GM20431 (cell line): ENCODE results near the gene OR2B6.

Experiments
- in situ Hi-C: fragments of 300-500 bp; cut with MseI, MboI; formaldehyde crosslinking; loops from one replicate; pipeline ENCODE4 v1.15.0; 2020; ENCODE audit warnings: low sequenced_read_pairs; ENCODE audit not compliant: unreplicated experiment

The OR2B6 gene

DNA sequence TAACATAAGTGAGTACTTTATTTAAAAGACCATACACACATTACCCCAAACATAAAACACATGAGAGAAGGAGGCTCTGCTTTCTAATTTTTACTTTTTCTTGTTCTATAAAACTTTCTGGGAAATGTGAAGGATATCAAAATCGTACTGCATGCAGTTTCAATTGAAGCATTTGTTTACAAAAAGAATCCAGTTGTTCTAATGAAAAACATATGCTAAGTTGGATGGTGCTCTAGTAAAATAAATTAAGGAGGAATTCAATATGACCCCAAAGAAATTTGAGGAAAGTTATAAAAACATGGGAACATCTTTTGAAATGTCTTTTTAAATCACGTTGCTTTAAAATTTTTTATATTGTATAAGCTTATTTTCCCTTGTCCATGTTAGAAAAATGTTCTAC, 37.6 kb downstream of the OR2B6 start:
- in situ Hi-C loops, result no loop called here

- in situ Hi-C loops, result no loop called here
Observed at GRCh38 chr6:28000351-28001045, 43.5 kb downstream of the OR2B6 start.

DNA sequence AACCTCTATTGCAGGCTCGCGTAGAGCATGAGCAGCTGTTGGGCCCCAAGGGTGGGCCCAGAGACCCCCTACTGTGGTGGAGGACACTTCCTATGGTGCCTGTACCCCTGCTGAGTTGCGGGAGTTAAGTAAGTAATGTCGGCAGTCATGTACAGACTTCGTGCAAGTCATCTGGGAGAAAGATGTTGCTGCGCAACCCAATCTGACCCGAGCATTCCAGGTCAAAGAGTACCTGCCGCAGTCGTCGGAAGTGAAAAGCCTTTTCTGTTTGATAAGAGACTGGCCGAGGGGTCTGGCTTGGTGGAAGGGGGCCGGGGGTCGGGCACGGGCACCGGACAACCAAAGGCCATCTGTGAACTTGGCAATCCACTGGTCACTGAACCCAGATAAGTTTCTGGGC, 44.3 kb downstream of the OR2B6 start:
- in situ Hi-C loops, result no loop called here

DNA sequence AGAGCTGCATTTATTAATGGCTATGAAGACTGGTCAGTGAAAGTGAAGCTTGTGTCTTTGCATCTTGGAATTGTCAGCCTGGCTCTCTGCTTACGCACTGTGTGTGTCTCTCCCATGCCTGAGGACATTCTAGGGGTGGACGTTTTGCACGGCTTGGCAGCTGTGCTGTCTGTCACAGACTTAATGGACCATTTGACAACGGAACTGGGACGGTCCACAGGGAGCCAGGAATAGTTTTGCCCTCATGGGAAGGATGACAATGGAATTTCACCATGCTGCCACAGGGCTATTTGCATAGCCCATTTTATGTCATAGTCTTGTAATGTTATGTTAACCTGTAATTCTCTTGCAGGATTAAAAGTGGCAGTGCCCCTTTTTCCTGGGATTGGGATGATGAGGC, 44.7 kb downstream of the OR2B6 start:
- in situ Hi-C loops, result no loop called here

DNA sequence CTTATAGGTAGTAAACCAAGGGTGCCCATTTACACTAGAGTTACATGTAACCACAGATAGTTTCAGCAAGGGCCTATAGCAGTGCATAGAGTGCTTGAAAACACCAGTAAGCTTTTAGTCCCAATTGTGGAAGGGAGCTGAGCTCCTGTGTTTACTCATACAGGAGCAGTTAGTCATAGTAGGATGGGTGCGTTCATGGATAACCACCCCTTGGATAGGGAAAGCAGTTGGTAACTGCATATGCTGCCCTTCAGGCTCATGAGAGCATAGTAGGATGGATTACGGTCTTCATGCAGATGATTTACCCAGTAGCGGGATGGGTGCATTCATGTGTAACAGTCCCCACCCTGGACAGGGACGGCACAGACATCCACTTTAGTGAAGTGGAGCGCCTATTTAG, 45.1 kb downstream of the OR2B6 start:
- in situ Hi-C loops, result no loop called here

DNA sequence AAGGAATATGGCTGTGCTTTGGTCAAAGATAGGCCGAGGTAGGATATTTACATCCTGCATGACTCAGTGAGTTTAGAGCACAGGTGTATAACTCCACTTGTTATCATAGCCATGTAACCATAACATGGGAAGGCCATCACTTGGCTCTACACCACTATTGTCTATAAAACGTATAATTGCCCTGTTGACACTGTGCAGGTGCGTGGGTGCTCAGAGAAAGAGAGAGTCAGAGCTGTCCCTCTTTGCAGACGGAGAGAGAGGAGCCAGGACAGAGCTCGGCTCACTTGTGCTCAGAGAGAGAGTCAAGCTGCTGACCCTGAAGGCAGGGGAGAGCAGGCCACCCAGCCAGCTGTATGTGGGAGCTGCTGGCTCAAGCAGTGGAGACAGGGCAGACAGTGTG, 46.0 kb downstream of the OR2B6 start:
- in situ Hi-C loops, result no loop called here

DNA sequence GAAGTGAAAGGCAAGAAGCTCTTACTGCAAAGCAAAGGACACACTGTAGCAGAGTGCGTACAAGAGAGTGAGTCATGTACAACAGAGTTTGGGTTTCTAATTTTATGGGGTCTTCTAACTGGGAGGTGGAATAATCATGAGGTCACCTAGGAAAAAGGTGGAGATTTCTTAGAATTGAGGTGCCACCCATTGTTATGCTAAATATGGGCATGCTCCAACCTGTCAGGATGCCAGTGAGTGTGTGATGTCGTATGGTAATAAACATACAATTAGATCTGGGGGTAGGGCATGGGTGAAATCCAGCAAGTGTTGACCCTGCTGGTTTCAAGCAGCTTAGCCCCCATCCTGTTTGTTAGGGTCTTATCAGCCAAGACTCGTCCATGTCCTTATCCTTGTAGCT, 46.6 kb downstream of the OR2B6 start:
- in situ Hi-C loops, result no loop called here

GRCh38 chr6:28004350-28005151, 47.5 kb downstream of the OR2B6 start:
- in situ Hi-C loops, result no loop called here

- in situ Hi-C loops, result no loop called here
Observed at GRCh38 chr6:28005152-28005890, 48.3 kb downstream of the OR2B6 start.

GRCh38 chr6:28005975-28006374, 48.9 kb downstream of the OR2B6 start:
- in situ Hi-C loops, result no loop called here
